Progenitor cell of endocrine pancreas (in vitro differentiated cells): Measurements from ENCODE around the gene HYAL2. TPM values are rescaled to one million over a fixed set of nuclear protein-coding genes. Genes with fewer than 3 reads are reported as not detected.

Source experiments
- DNase-seq: peaks from one replicate; pipeline ENCODE4 v3.0.0; 2021; ENCODE audit warnings: low spot score; ENCODE audit not compliant: unreplicated experiment
- H3K27ac Mint-ChIP-seq: 2 replicates; pipeline ENCODE4 v1.8.0; 2021; ENCODE audit warnings: mild to moderate bottlenecking, moderate library complexity, mixed read lengths
- H3K27me3 Mint-ChIP-seq: 2 replicates; pipeline ENCODE4 v1.8.0; 2021; ENCODE audit warnings: mixed read lengths
- H3K36me3 Mint-ChIP-seq: 2 replicates; pipeline ENCODE4 v1.8.0; 2022; ENCODE audit warnings: mixed read lengths; ENCODE audit not compliant: insufficient read depth
- H3K4me1 Mint-ChIP-seq: 2 replicates; pipeline ENCODE4 v1.8.0; 2021; ENCODE audit warnings: low read depth, mixed read lengths
- H3K4me3 Mint-ChIP-seq: 2 replicates; pipeline ENCODE4 v1.8.0; 2021; ENCODE audit warnings: low read depth, mild to moderate bottlenecking, moderate library complexity, mixed read lengths
- H3K9me3 Mint-ChIP-seq: 2 replicates; pipeline ENCODE4 v1.8.0; 2021; ENCODE audit warnings: low read depth, mixed read lengths
- total RNA-seq: library from RNA; stranded (reverse); gene quantifications from 2 replicates; pipeline ENCODE4 v1.2.1, GENCODE V29; 2021
- TF ChIP-seq, protein P1 (sequence below): fragments of 200-600 bp; sonication (generic); IDR thresholded peaks from one replicate; pipeline ENCODE4 v1.5.0; 2021; ENCODE audit warnings: antibody characterized with exemption, mild to moderate bottlenecking; ENCODE audit not compliant: unreplicated experiment

HYAL2 gene
- total RNA-seq, 1 donor from 2014 or later: 77.9 TPM

DNA sequence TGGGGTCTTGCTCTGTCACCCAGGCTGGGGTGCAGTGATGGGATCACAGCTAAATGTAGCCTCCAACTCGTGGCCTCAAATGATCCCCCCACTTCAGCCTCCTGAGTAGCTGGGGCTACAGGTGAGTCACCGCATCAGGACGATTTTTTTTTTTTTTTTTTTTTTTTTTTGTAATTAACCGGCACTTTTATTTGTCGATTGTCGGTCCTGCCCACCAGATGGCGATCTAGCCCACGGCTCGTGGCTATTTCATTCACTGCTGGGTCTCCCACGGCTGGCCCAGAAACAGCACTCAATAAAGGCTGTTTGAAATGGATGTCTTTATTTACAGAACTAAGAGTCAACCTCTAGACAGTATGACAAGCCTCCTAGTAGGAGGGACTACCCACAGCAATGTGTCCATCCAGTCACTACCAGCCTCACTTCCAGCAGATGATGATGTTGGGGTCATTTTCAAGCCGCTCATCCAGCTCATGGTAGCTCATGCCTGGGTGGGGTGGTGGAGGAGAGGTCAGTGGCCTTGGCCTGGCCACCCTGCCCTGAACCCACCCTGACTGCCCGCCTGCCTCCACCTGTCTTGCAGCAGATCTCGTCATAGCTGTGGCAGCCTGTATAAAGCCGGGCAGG is 24.8 kb upstream of the HYAL2 start:
- TF ChIP-seq, protein P1, sequence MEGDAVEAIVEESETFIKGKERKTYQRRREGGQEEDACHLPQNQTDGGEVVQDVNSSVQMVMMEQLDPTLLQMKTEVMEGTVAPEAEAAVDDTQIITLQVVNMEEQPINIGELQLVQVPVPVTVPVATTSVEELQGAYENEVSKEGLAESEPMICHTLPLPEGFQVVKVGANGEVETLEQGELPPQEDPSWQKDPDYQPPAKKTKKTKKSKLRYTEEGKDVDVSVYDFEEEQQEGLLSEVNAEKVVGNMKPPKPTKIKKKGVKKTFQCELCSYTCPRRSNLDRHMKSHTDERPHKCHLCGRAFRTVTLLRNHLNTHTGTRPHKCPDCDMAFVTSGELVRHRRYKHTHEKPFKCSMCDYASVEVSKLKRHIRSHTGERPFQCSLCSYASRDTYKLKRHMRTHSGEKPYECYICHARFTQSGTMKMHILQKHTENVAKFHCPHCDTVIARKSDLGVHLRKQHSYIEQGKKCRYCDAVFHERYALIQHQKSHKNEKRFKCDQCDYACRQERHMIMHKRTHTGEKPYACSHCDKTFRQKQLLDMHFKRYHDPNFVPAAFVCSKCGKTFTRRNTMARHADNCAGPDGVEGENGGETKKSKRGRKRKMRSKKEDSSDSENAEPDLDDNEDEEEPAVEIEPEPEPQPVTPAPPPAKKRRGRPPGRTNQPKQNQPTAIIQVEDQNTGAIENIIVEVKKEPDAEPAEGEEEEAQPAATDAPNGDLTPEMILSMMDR: peak; percentile 72
- H3K9me3 Mint-ChIP-seq: no peaks in the 10 kb centered on the region
- no peak overlapping the region for H3K27ac Mint-ChIP-seq
- peaks cover 33% of the 10 kb centered on the region for H3K27me3 Mint-ChIP-seq
- peak; percentile 46 for DNase-seq
- no peak overlapping the region for H3K4me3 Mint-ChIP-seq
- peaks cover 3% of the 10 kb centered on the region for H3K36me3 Mint-ChIP-seq
- peaks cover 21% of the 10 kb centered on the region for H3K4me1 Mint-ChIP-seq

DNA sequence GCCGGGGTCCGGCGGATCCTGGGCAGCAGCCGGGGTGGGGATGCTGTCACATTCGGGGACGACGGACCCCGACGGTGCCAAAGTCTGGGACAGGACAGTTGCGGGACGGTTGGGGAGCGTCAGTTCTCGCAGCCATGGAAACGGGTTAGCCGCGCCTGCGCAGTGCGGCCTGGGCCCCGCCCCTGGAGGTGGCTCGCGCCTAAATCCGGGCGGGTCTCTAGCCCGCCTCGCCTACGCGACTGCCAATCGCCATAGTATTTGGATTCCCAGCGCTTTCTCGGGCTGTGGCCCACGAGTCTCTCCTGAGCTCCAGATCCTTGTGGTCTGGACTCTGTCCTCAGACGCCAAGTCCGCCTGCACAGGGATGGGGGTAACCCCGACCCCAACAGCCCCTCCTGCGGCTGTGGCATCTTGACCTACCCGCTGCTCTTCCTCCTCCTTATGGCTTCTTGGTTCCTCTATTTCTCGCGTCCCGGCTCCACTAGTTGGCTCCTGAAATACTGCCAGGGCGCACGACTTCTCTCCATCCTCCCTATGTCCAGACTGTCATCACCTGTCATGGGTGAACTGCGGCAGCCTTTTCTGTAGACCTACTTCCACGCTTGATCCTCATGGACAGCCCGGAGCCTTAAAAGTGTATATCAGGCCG is 23.2 kb upstream of the HYAL2 start, which contains the start of gene ZMYND10:
ZMYND10 (minus strand) TSS at position 147 of the 649 bp plus-strand sequence. CDS start 153 bp downstream, outside the sequence.
- DNase-seq: no peak
- Mint-ChIP-seq H3K27ac (peak within 1 kb of the TSS; percentile 8), H3K27me3 (peaks cover 48% of the 10 kb centered on the region), H3K36me3 (peaks cover 3% of the 10 kb centered on the region), H3K4me1 (peaks cover 14% of the 10 kb centered on the region), H3K9me3 (no peaks in the 10 kb centered on the region), H3K4me3 (peak within 1 kb of the TSS; percentile 47)
- TF ChIP-seq, protein P1: no peak

DNA sequence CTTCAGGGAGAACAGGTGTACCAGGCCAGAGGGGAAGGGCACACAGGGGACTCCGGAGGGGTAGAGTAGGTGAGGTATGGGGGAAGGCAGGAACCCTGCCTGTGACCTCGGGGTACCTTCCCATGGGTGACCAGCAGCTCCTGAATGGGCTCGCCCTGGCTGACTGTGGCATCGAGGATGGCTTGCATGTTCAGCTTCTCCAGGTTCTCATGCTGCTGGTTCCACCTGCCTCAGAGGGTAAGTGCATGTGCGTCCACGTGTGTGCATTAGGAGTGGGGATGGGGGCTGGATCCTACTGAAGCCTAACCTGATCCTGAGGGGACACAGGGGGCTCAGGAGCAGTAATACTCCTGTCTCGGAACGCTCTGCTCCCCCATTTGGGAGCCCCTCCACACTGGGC is 22.5 kb upstream of the HYAL2 start:
- TF ChIP-seq, protein P1: no peak
- DNase-seq: no peak
- H3K4me3 Mint-ChIP-seq: no peak overlapping the region
- H3K27ac Mint-ChIP-seq: no peak overlapping the region
- H3K27me3 Mint-ChIP-seq: peaks cover 51% of the 10 kb centered on the region
- peaks cover 3% of the 10 kb centered on the region for H3K36me3 Mint-ChIP-seq
- no peaks in the 10 kb centered on the region for H3K9me3 Mint-ChIP-seq
- H3K4me1 Mint-ChIP-seq: peaks cover 8% of the 10 kb centered on the region

DNA sequence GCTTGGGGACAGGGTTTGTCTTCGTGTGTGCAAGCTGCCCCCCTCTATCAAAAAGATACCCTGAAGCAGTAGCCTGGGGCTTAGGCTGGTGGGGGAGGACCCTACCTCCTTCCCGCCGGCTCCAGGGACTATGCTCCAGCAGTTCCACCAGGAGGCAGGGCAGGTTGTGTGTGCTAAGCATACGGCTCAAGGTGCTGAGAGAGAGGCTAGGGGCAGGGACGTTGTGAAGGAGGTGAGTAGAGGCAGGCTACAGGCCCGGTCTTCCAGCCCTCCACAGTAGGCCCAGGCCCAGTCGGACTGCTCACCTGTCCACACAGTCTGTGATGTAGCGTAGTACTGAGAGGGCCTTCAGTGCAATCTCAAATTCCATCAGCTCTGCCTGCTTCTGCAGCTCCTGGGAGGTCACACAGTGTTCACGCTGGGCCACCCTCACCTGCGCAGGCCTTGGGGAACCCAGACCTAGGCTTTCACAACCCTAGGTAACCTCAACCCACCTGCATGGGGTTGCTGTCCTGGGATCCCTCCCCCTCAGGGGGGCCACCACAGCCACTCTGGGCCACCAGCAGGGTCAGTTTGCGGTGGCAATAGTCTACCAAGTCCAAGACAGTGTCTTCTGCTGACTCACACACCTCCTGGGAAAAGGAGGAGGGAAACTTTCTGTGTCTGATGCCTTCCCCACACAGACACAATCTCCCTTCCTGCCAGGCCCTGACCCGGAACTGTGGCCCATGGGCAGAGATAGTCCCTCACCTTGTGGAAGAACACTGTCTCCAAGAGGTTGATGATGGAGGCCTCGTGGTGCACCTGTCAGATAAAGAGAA is 20.5 kb upstream of the HYAL2 start:
- H3K9me3 Mint-ChIP-seq: no peaks in the 10 kb centered on the region
- H3K4me3 Mint-ChIP-seq: no peak overlapping the region
- DNase-seq: no peak
- no peak overlapping the region for H3K27ac Mint-ChIP-seq
- peaks cover 10% of the 10 kb centered on the region for H3K4me1 Mint-ChIP-seq
- TF ChIP-seq, protein P1: peak; percentile 16
- no peaks in the 10 kb centered on the region for H3K36me3 Mint-ChIP-seq
- peaks cover 66% of the 10 kb centered on the region for H3K27me3 Mint-ChIP-seq

DNA sequence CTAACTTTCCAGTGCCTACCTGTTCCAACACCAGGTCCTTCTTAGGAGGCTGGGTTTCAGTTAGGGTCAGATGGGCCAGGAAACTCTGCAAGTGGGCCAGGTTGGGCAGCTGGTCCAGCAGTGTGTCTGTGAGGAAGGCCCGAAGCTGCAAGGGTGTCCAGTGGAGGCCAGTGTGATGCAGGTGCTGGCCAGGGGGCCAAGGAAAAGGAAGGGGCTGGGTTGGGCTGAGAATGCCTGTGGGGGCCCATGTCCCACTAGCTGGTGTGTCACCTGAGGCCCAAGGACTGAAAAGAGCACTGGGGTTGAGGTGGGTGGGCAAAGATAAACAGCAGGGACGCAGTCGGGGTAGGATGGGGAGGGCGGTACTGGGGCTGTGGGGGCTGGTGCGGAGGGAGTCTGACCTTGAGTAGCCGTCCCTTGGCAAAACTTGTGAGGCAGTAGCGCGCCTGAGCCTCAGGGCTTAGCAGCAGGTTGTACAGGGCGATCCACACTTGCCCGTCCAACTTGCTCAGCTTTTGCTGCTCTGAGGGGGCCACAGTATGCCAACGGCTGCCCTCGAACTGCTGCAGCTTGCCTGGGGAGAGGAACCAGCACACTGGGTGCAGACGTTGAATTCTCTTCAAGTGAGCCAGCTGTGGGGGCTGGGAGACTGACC is 19.6 kb upstream of the HYAL2 start:
- Mint-ChIP-seq H3K4me3 (no peak overlapping the region), H3K27ac (no peak overlapping the region), H3K36me3 (no peaks in the 10 kb centered on the region), H3K27me3 (peaks cover 66% of the 10 kb centered on the region), H3K4me1 (peaks cover 7% of the 10 kb centered on the region), H3K9me3 (no peaks in the 10 kb centered on the region)
- TF ChIP-seq, protein P1: no peak
- no peak for DNase-seq
